Panc1 (cell line): ENCODE measurements around the gene CD34. TPM values are rescaled to one million over a fixed set of nuclear protein-coding genes. Genes with fewer than 3 reads are reported as not detected.

Experiments used
- ATAC-seq: fragments of 200-7000 bp; cut with Tn5 transposase; 2 replicates; pipeline ENCODE4 v1.9.1; 2020; ENCODE audit warnings: mild to moderate bottlenecking, moderate library complexity
- BruUV-seq: library from RNA; stranded (reverse); fragments of 400-500 nt; replicated peaks from 2 replicates; lab custom pipeline; 2021; lab: Mats Ljungman, UMichigan
- CTCF ChIA-PET: fragments of 300-600 bp; sonication (Branson Sonifier 250); formaldehyde crosslinking; loops from one replicate; lab custom pipeline; 2022; ENCODE audit warnings: antibody characterized with exemption; lab: Charles Lee
- POLR2A ChIA-PET: fragments of 300-600 bp; sonication (Branson Sonifier 250); formaldehyde crosslinking; loops from one replicate; lab custom pipeline; 2022; ENCODE audit warnings: antibody characterized with exemption; lab: Charles Lee
- DNase-seq: peaks from one replicate; pipeline ENCODE4 v3.0.0-alpha.2; 2010; ENCODE audit warnings: low read depth, low spot score
- H3K27ac ChIP-seq: 2 replicates; pipeline ENCODE4 v1.5.1; 2011; ENCODE audit warnings: mild to moderate bottlenecking, low read length, inconsistent platforms
- H3K27me3 ChIP-seq: fragments of 200-500 bp; sonication (Bioruptor generic); 2 replicates; pipeline ENCODE4 v1.6.0; 2014; ENCODE audit warnings: low read length, inconsistent platforms; ENCODE audit not compliant: control insufficient read depth, insufficient read depth
- H3K36me3 ChIP-seq: fragments of 200-500 bp; sonication (Bioruptor generic); 2 replicates; pipeline ENCODE4 v1.5.1; 2014; ENCODE audit warnings: inconsistent platforms, mild to moderate bottlenecking, low read length, moderate library complexity; ENCODE audit not compliant: control insufficient read depth, insufficient read depth
- H3K4me1 ChIP-seq: 2 replicates; pipeline ENCODE4 v1.5.1; 2011; ENCODE audit warnings: inconsistent platforms, mild to moderate bottlenecking, low read length, moderate library complexity; ENCODE audit not compliant: control insufficient read depth, insufficient read depth
- H3K4me3 ChIP-seq, 2 experiments: 2 replicates each; pipeline ENCODE4 v1.5.1; 2011 to 2012; ENCODE audit warnings: low read depth in 2 of 2, low read length in 2 of 2, mild to moderate bottlenecking in 2 of 2, inconsistent platforms in 1 of 2, moderate library complexity in 1 of 2
- H3K9me3 ChIP-seq: fragments of 200-500 bp; sonication (Bioruptor generic); 2 replicates; pipeline ENCODE4 v1.5.1; 2014; ENCODE audit warnings: low read depth, mild to moderate bottlenecking, inconsistent platforms, low read length, moderate library complexity; ENCODE audit not compliant: control insufficient read depth, insufficient read depth
- POLR2AphosphoS5 ChIP-seq: IDR thresholded peaks from 2 replicates; pipeline ENCODE4 v1.6.1; 2012; ENCODE audit warnings: mild to moderate bottlenecking, low read depth, low read length, moderate library complexity
- SIN3A ChIP-seq: IDR thresholded peaks from 2 replicates; pipeline ENCODE4 v1.6.1; 2012; ENCODE audit warnings: low read depth, mild to moderate bottlenecking, low read length, moderate library complexity, borderline replicate concordance; ENCODE audit not compliant: insufficient read depth
- TCF7L2 ChIP-seq: IDR thresholded peaks from 2 replicates; pipeline ENCODE4 v1.6.1; 2011; ENCODE audit warnings: mild to moderate bottlenecking, low read depth, low read length, inconsistent platforms
- in situ Hi-C: cut with HindIII; loops from 2 replicates; pipeline ENCODE4 v1.10.0; 2016; ENCODE audit warnings: low sequenced_read_pairs, low pct_unique_long_range_greater_than_20kb
- intact Hi-C: fragments of 100-400 bp; cut with micrococcal nuclease; formaldehyde crosslinking; loops from one replicate; pipeline ENCODE4 v1.10.0; 2022; ENCODE audit not compliant: unreplicated experiment
- total RNA-seq: library from RNA; stranded (reverse); gene quantifications from one replicate; pipeline ENCODE4 v1.2.1, GENCODE V29; 2021; ENCODE audit not compliant: unreplicated experiment
- TF ChIP-seq, protein P1 (sequence below), 2 experiments: IDR thresholded peaks; 2 replicates each; pipeline ENCODE4 v1.6.1; 2011 to 2012; ENCODE audit warnings: low read depth in 2 of 2, control low read depth in 1 of 2, low read length in 1 of 2, mild to moderate bottlenecking in 1 of 2, moderate library complexity in 1 of 2; ENCODE audit not compliant: insufficient read depth in 1 of 2
- TF ChIP-seq, protein P2 (sequence below): fragments of 450-650 bp; IDR thresholded peaks from 2 replicates; pipeline ENCODE4 v1.5.1; 2017; ENCODE audit warnings: mild to moderate bottlenecking

The CD34 gene
- total RNA-seq, 1 experiment from 2014 or later = 0.15 TPM

- TF ChIP-seq POLR2AphosphoS5 = no peak
- TF ChIP-seq, protein P1, sequence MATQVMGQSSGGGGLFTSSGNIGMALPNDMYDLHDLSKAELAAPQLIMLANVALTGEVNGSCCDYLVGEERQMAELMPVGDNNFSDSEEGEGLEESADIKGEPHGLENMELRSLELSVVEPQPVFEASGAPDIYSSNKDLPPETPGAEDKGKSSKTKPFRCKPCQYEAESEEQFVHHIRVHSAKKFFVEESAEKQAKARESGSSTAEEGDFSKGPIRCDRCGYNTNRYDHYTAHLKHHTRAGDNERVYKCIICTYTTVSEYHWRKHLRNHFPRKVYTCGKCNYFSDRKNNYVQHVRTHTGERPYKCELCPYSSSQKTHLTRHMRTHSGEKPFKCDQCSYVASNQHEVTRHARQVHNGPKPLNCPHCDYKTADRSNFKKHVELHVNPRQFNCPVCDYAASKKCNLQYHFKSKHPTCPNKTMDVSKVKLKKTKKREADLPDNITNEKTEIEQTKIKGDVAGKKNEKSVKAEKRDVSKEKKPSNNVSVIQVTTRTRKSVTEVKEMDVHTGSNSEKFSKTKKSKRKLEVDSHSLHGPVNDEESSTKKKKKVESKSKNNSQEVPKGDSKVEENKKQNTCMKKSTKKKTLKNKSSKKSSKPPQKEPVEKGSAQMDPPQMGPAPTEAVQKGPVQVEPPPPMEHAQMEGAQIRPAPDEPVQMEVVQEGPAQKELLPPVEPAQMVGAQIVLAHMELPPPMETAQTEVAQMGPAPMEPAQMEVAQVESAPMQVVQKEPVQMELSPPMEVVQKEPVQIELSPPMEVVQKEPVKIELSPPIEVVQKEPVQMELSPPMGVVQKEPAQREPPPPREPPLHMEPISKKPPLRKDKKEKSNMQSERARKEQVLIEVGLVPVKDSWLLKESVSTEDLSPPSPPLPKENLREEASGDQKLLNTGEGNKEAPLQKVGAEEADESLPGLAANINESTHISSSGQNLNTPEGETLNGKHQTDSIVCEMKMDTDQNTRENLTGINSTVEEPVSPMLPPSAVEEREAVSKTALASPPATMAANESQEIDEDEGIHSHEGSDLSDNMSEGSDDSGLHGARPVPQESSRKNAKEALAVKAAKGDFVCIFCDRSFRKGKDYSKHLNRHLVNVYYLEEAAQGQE (IDR thresholded peaks at IDR 0.05; ENCODE audit: insufficient read depth in 1 of 2, low read depth in 2 of 2, low read length in 1 of 2) = no peak
- TF ChIP-seq, protein P2, sequence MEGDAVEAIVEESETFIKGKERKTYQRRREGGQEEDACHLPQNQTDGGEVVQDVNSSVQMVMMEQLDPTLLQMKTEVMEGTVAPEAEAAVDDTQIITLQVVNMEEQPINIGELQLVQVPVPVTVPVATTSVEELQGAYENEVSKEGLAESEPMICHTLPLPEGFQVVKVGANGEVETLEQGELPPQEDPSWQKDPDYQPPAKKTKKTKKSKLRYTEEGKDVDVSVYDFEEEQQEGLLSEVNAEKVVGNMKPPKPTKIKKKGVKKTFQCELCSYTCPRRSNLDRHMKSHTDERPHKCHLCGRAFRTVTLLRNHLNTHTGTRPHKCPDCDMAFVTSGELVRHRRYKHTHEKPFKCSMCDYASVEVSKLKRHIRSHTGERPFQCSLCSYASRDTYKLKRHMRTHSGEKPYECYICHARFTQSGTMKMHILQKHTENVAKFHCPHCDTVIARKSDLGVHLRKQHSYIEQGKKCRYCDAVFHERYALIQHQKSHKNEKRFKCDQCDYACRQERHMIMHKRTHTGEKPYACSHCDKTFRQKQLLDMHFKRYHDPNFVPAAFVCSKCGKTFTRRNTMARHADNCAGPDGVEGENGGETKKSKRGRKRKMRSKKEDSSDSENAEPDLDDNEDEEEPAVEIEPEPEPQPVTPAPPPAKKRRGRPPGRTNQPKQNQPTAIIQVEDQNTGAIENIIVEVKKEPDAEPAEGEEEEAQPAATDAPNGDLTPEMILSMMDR = no peak
- no peak for TF ChIP-seq SIN3A
- Histone ChIP-seq H3K4me3 (no peak overlapping the region), H3K9me3 (no peaks in the 10 kb centered on the region), H3K27me3 (0 out of 2 replicates have a peak, but pooled peaks cover 2% of the 10 kb centered on the region), H3K27ac (no peak overlapping the region), H3K4me1 (no peaks in the 10 kb centered on the region), H3K36me3 (no peaks in the 10 kb centered on the region)
- in situ Hi-C loops = no loop called here
- BruUV-seq = no TSS peak
- intact Hi-C loops = no loop called here
- ATAC-seq (no peak), DNase-seq (no peak)
- CTCF ChIA-PET = interaction anchor here (1.7 kb wide), 1 partner anchor 10 kb away, joined by 6 read pairs; no protein-coding TSS in a partner anchor
- POLR2A ChIA-PET = no interaction called here
Observed at GRCh38 chr1:207875532-207875931, 35.4 kb downstream of the CD34 start.

- no peaks in the 10 kb centered on the region for H3K9me3 ChIP-seq
- ATAC-seq (no peak), DNase-seq (no peak)
- ChIA-PET CTCF (interaction anchor here (1.2 kb wide), 1 partner anchor 12 kb away, joined by 3 read pairs; no protein-coding TSS in a partner anchor), POLR2A (no interaction called here)
- no peak overlapping the region for H3K27ac ChIP-seq
- 0 out of 2 replicates have a peak, but pooled peaks cover 2% of the 10 kb centered on the region for H3K27me3 ChIP-seq
- H3K36me3 ChIP-seq = no peaks in the 10 kb centered on the region
- no TSS peak for BruUV-seq
- no peak for TF ChIP-seq TCF7L2
- TF ChIP-seq, protein P1 (IDR thresholded peaks at IDR 0.05; ENCODE audit: insufficient read depth in 1 of 2, low read depth in 2 of 2, low read length in 1 of 2) = no peak
- no peak for TF ChIP-seq POLR2AphosphoS5
- TF ChIP-seq, protein P2 = no peak
- TF ChIP-seq SIN3A = no peak
- intact Hi-C loops = no loop called here
- in situ Hi-C loops = no loop called here
- H3K4me1 ChIP-seq = 0 out of 2 replicates have a peak, but pooled peaks cover 5% of the 10 kb centered on the region
- H3K4me3 ChIP-seq = no peak overlapping the region
Observed at GRCh38 chr1:207873055-207873890, 37.7 kb downstream of the CD34 start.
